HG03342 (cell line): Measurements from ENCODE around the gene CELF2.

Source experiments
- ATAC-seq: cut with Tn5 transposase; IDR thresholded peaks from one replicate; pipeline ENCODE4 v1.9.1; 2021; ENCODE audit warnings: mild to moderate bottlenecking, moderate library complexity; ENCODE audit not compliant: unreplicated experiment

Gene CELF2

GRCh38 chr10:11150879-11151415 is 133.3 kb downstream of the CELF2 start:
- no peak for ATAC-seq

GRCh38 chr10:11152801-11153200 is 135.1 kb downstream of the CELF2 start:
- ATAC-seq, result no peak

- ATAC-seq, result no peak
Measured at GRCh38 chr10:11153245-11153644, 135.6 kb downstream of the CELF2 start.

GRCh38 chr10:11153766-11154165 is 136.1 kb downstream of the CELF2 start:
- ATAC-seq, result no peak

- no peak for ATAC-seq
Measured at GRCh38 chr10:11154333-11154732, 136.7 kb downstream of the CELF2 start.

- ATAC-seq, result no peak
Measured at GRCh38 chr10:11154849-11155498, 137.3 kb downstream of the CELF2 start.

GRCh38 chr10:11156480-11156879 is 138.8 kb downstream of the CELF2 start:
- ATAC-seq, result no peak

GRCh38 chr10:11157292-11158076 is 139.8 kb downstream of the CELF2 start:
- ATAC-seq, result no peak

- no peak for ATAC-seq
Measured at GRCh38 chr10:11158080-11158479, 140.4 kb downstream of the CELF2 start.

- no peak for ATAC-seq
Measured at GRCh38 chr10:11159543-11160215, 142.0 kb downstream of the CELF2 start.

GRCh38 chr10:11161096-11161495 is 143.4 kb downstream of the CELF2 start:
- no peak for ATAC-seq

GRCh38 chr10:11161910-11162309 is 144.2 kb downstream of the CELF2 start:
- no peak for ATAC-seq

- peak; percentile 66 for ATAC-seq
Measured at GRCh38 chr10:11162828-11163599, 145.3 kb downstream of the CELF2 start.

GRCh38 chr10:11163780-11164550 is 146.3 kb downstream of the CELF2 start:
- ATAC-seq, result no peak

- ATAC-seq, result no peak
Measured at GRCh38 chr10:11164551-11164802, 146.8 kb downstream of the CELF2 start.

- peak; percentile 18 for ATAC-seq
Measured at GRCh38 chr10:11164803-11165590, 147.3 kb downstream of the CELF2 start.

GRCh38 chr10:11165591-11166543 is 148.2 kb downstream of the CELF2 start:
- ATAC-seq, result peak; percentile 60

GRCh38 chr10:11166550-11166949 is 148.9 kb downstream of the CELF2 start:
- ATAC-seq, result no peak
